ENCODE results near the gene KRT12.

Gene KRT12

GRCh38 chr17:40812639-40813038, 54.4 kb downstream of the KRT12 start:
- DNase-seq: no peak

Measured in T1000 (cell line).